Tibial nerve (tissue), 3 donors: Measurements from ENCODE around the gene TTC23L.

Source experiments
- POLR2A ChIP-seq, 2 donors: fragments of 450-650 bp; IDR thresholded peaks; one replicate each; pipeline ENCODE4 v1.6.1; 2017; ENCODE audit warnings: antibody characterized with exemption in 2 of 2, mild to moderate bottlenecking in 2 of 2, moderate library complexity in 2 of 2
- TF ChIP-seq, protein P1 (sequence below), 5 experiments: fragments of 200-600 bp in 3 of 5; fragments of 450-650 bp in 2 of 5; sonication (generic) in 3 of 5; IDR thresholded peaks; one replicate each; pipeline ENCODE4 v1.5.1; 2016 to 2019; ENCODE audit warnings: antibody characterized with exemption in 5 of 5, mild to moderate bottlenecking in 3 of 5, moderate library complexity in 2 of 5

DNA sequence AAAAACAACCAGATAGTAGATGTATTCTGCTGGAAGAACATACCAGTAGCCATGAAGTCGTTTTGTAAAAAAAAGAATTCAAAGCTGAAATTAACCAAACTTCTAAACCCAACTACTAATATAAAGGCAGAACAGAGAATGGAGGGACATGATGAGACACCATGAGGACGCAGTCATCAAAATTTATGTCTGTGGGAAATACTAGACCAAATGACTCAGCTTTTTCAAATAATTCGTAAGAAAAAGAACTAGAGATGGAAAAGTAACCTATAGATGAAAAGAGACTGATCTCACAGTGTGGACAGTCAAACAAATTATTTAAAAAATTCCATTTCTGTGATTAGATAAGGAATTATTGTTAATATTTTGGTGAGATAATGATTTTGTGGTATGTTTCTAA is 10.3 kb downstream of the TTC23L start:
- TF ChIP-seq, protein P1, sequence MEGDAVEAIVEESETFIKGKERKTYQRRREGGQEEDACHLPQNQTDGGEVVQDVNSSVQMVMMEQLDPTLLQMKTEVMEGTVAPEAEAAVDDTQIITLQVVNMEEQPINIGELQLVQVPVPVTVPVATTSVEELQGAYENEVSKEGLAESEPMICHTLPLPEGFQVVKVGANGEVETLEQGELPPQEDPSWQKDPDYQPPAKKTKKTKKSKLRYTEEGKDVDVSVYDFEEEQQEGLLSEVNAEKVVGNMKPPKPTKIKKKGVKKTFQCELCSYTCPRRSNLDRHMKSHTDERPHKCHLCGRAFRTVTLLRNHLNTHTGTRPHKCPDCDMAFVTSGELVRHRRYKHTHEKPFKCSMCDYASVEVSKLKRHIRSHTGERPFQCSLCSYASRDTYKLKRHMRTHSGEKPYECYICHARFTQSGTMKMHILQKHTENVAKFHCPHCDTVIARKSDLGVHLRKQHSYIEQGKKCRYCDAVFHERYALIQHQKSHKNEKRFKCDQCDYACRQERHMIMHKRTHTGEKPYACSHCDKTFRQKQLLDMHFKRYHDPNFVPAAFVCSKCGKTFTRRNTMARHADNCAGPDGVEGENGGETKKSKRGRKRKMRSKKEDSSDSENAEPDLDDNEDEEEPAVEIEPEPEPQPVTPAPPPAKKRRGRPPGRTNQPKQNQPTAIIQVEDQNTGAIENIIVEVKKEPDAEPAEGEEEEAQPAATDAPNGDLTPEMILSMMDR (IDR thresholded peaks at IDR 0.05) = no peak
- no peak for TF ChIP-seq POLR2A (IDR thresholded peaks at IDR 0.05)
